ENCODE measurements around the gene PBX3.

PBX3 gene

GRCh38 chr9:125919565-125919964 is 172.4 kb downstream of the PBX3 start:
- Histone ChIP-seq H3K9me3 (no peaks in the 10 kb centered on the region), H3K27ac (no peak overlapping the region), H3K4me3 (no peak overlapping the region), H3K27me3 (no peaks in the 10 kb centered on the region), H3K4me1 (no peaks in the 10 kb centered on the region), H3K36me3 (peaks cover 0 to 10% (median 0%) of the 10 kb centered on the region in 3 donors)
- intact Hi-C loops (cut with DNase I; ENCODE audit: low total_unique reads), result no loop called here
- no peak for DNase-seq
- no peak for TF ChIP-seq CTCF (IDR thresholded peaks at IDR 0.05)

- no peaks in the 10 kb centered on the region for H3K9me3 ChIP-seq
- H3K27ac ChIP-seq, result no peak overlapping the region
- TF ChIP-seq CTCF (IDR thresholded peaks at IDR 0.05), result no peak
- no peaks in the 10 kb centered on the region for H3K27me3 ChIP-seq
- peaks cover 0 to 10% (median 0%) of the 10 kb centered on the region in 3 donors for H3K36me3 ChIP-seq
- intact Hi-C loops (cut with DNase I; ENCODE audit: low total_unique reads), result no loop called here
- H3K4me3 ChIP-seq, result no peak overlapping the region
- DNase-seq, result no peak
- no peaks in the 10 kb centered on the region for H3K4me1 ChIP-seq
Observed at GRCh38 chr9:125920402-125920801, 173.2 kb downstream of the PBX3 start.

DNA sequence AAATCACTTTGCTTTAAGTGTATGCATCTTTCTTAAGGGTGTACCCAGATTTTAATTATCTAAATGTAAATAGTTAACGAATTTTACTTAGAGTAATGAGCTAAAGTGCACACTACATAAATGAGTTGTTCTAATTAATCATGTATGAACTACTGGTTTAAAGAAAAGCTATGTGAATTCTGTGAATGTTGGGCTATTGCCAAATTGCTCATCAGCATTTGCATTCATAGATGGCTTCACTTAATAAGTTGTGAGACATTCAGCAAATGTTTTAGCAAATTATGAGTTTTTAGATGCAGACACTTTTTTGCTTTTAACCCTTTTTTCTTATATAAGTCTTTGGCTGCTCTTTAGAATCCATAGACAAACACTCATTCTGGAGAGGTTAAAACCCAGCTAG is 175.7 kb downstream of the PBX3 start:
- peaks cover 0 to 6% (median 0%) of the 10 kb centered on the region in 3 donors for H3K36me3 ChIP-seq
- no peaks in the 10 kb centered on the region for H3K9me3 ChIP-seq
- no peak for TF ChIP-seq CTCF (IDR thresholded peaks at IDR 0.05)
- no peak overlapping the region for H3K27ac ChIP-seq
- intact Hi-C loops (cut with DNase I; ENCODE audit: low total_unique reads), result no loop called here
- no peak overlapping the region for H3K4me3 ChIP-seq
- no peak for DNase-seq
- H3K4me1 ChIP-seq, result no peaks in the 10 kb centered on the region
- no peaks in the 10 kb centered on the region for H3K27me3 ChIP-seq

GRCh38 chr9:125924351-125924750 is 177.2 kb downstream of the PBX3 start:
- no peak for TF ChIP-seq CTCF (IDR thresholded peaks at IDR 0.05)
- intact Hi-C loops (cut with DNase I; ENCODE audit: low total_unique reads), result no loop called here
- no peak for DNase-seq
- Histone ChIP-seq H3K9me3 (no peaks in the 10 kb centered on the region), H3K4me1 (no peaks in the 10 kb centered on the region), H3K36me3 (peaks cover 0 to 6% (median 0%) of the 10 kb centered on the region in 3 donors), H3K4me3 (no peak overlapping the region), H3K27ac (no peak overlapping the region), H3K27me3 (no peaks in the 10 kb centered on the region)

DNA sequence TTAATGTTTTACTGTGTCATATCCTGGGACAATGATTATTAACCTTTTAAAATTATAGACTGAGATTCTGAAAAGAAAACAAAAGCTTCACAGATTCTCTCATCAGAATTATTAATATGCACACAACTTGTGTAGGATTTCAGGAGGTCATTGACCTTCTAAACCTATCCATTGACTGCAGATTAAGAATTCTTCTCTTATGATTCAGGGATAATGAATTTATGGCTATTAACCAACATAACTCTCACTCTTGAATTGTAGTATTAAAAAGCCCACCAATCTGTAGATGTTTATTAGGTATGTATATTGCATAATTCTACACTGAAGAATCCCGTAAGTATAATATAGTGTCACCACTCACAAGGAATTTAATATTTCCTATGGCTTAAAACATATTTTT is 179.8 kb downstream of the PBX3 start:
- no peak overlapping the region for H3K27ac ChIP-seq
- TF ChIP-seq CTCF (IDR thresholded peaks at IDR 0.05), result no peak
- H3K4me3 ChIP-seq, result no peak overlapping the region
- peaks cover 0 to 8% (median under 1%) of the 10 kb centered on the region in 4 donors for H3K4me1 ChIP-seq
- intact Hi-C loops (cut with DNase I; ENCODE audit: low total_unique reads), result no loop called here
- peaks cover 0 to 6% (median 0%) of the 10 kb centered on the region in 3 donors for H3K36me3 ChIP-seq
- no peak for DNase-seq
- H3K9me3 ChIP-seq, result no peaks in the 10 kb centered on the region
- H3K27me3 ChIP-seq, result no peaks in the 10 kb centered on the region

- no peaks in the 10 kb centered on the region for H3K36me3 ChIP-seq
- TF ChIP-seq CTCF (IDR thresholded peaks at IDR 0.05), result no peak
- intact Hi-C loops (cut with DNase I; ENCODE audit: low total_unique reads), result no loop called here
- no peaks in the 10 kb centered on the region for H3K27me3 ChIP-seq
- no peak for DNase-seq
- no peaks in the 10 kb centered on the region for H3K9me3 ChIP-seq
- H3K27ac ChIP-seq, result no peak overlapping the region
- H3K4me1 ChIP-seq, result peaks cover 0 to 15% (median 3%) of the 10 kb centered on the region in 4 donors
- no peak overlapping the region for H3K4me3 ChIP-seq
Observed at GRCh38 chr9:125929846-125930245, 182.7 kb downstream of the PBX3 start.
